Upper lobe of left lung (tissue), 6 donors: ENCODE measurements around the gene ITFG1. TPM values are rescaled to one million over a fixed set of nuclear protein-coding genes. Genes with fewer than 3 reads are reported as not detected.
"Not testable (repeated sequence)": the region's sequence is repeated elsewhere in the genome, so short reads cannot be mapped to it uniquely, and the experiment has no call there.

Source experiments
- ATAC-seq, 2 donors: fragments of 200-7000 bp; cut with Tn5 transposase; one replicate each; pipeline ENCODE4 v1.9.1; 2022; ENCODE audit warnings: mild to moderate bottlenecking in 2 of 2, moderate library complexity in 2 of 2; ENCODE audit not compliant: low FRiP score in 2 of 2
- DNase-seq, 2 donors: peaks; one replicate each; pipeline ENCODE4 v3.0.0-alpha.2; 2019 to 2020
- H3K27ac ChIP-seq, 4 donors: fragments of 200-600 bp; sonication (generic); one replicate each; pipeline ENCODE4 v1.5.1; 2016 to 2019
- H3K27me3 ChIP-seq, 4 donors: fragments of 200-600 bp; sonication (generic); one replicate each; pipeline ENCODE4 v1.5.1; 2017 to 2019
- H3K36me3 ChIP-seq, 4 donors: fragments of 200-600 bp; sonication (generic); one replicate each; pipeline ENCODE4 v1.5.1; 2016 to 2019
- H3K4me1 ChIP-seq, 4 donors: fragments of 200-600 bp; sonication (generic); one replicate each; pipeline ENCODE4 v1.5.1; 2018 to 2019
- H3K4me3 ChIP-seq, 4 donors: fragments of 200-600 bp; sonication (generic); one replicate each; pipeline ENCODE4 v1.5.1; 2017 to 2019; ENCODE audit warnings: mild to moderate bottlenecking in 2 of 4, moderate library complexity in 1 of 4
- H3K9me3 ChIP-seq, 4 donors: fragments of 200-600 bp; sonication (generic); one replicate each; pipeline ENCODE4 v1.5.1; 2018 to 2019
- EP300 ChIP-seq, 4 donors: sonication (generic); formaldehyde crosslinking; IDR thresholded peaks; one replicate each; pipeline ENCODE4 v1.5.1; 2017; ENCODE audit warnings: antibody characterized with exemption in 4 of 4, control low read depth in 2 of 4
- POLR2A ChIP-seq, 4 donors: fragments of 450-650 bp; IDR thresholded peaks; one replicate each; pipeline ENCODE4 v1.5.1; 2016 to 2017; ENCODE audit warnings: antibody characterized with exemption in 4 of 4, mild to moderate bottlenecking in 2 of 4
- POLR2AphosphoS5 ChIP-seq, 2 donors: sonication (generic); formaldehyde crosslinking; IDR thresholded peaks; one replicate each; pipeline ENCODE4 v1.5.1; 2017; ENCODE audit warnings: antibody characterized with exemption in 2 of 2
- WGBS, 2 donors: methylation state at CpG; one replicate each; pipeline ENCODE4 v1.1.5; 2017 to 2018; 5-methylcytosine and 5-hydroxymethylcytosine counted together
- total RNA-seq, 6 donors: library from RNA; depleted of rRNA in 4 of 6; stranded (reverse); fragments of >200 nt in 4 of 6; gene quantifications; one replicate each; pipeline versions ENCODE4 v1.1.0 to v1.2.1, GENCODE V29; 2016 to 2021
- TF ChIP-seq, protein P1 (sequence below), 6 experiments: fragments of 450-650 bp in 4 of 6; fragments of 200-600 bp in 2 of 6; sonication (generic) in 2 of 6; IDR thresholded peaks; one replicate each; pipeline ENCODE4 v1.5.1; 2016 to 2019; ENCODE audit warnings: antibody characterized with exemption in 6 of 6
- donor health status: DM: no; HTN: no; CAD: no; lungs with moderate emphysema.
- donor health status: DM: no; HTN: yes; CAD: no; lungs with severe emphysema.

The ITFG1 gene
- total RNA-seq, 6 donors from 2014 or later = 23.7 to 58.1 (median 43.6) TPM

DNA sequence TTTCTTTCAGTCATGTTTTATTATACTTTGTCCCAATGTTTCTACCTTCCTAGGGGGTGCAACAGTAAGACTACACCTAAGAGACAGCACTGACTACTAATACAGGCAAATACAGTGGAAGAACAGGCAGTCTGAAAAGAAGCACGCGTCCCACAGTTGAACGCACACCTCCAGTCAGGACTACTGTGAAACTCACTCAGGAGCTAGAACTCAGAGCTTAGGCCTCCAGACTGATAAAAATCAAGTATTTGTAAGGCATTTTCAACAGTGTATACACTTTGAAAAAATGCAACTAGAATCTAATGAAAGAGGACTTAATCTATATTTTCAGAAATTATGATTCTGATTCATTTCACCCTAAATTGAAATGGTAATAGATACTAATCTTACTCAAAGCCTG is 14.4 kb downstream of the ITFG1 start:
- H3K36me3 ChIP-seq = peaks cover 0 to 27% (median 7%) of the 10 kb centered on the region in 4 donors
- H3K9me3 ChIP-seq = no peaks in the 10 kb centered on the region
- TF ChIP-seq EP300 (IDR thresholded peaks at IDR 0.05) = no peak
- no peak for TF ChIP-seq POLR2AphosphoS5 (IDR thresholded peaks at IDR 0.05)
- TF ChIP-seq, protein P1, sequence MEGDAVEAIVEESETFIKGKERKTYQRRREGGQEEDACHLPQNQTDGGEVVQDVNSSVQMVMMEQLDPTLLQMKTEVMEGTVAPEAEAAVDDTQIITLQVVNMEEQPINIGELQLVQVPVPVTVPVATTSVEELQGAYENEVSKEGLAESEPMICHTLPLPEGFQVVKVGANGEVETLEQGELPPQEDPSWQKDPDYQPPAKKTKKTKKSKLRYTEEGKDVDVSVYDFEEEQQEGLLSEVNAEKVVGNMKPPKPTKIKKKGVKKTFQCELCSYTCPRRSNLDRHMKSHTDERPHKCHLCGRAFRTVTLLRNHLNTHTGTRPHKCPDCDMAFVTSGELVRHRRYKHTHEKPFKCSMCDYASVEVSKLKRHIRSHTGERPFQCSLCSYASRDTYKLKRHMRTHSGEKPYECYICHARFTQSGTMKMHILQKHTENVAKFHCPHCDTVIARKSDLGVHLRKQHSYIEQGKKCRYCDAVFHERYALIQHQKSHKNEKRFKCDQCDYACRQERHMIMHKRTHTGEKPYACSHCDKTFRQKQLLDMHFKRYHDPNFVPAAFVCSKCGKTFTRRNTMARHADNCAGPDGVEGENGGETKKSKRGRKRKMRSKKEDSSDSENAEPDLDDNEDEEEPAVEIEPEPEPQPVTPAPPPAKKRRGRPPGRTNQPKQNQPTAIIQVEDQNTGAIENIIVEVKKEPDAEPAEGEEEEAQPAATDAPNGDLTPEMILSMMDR (IDR thresholded peaks at IDR 0.05) = no peak
- no peak for TF ChIP-seq POLR2A (IDR thresholded peaks at IDR 0.05)
- DNase-seq (no peak), ATAC-seq (no peak)
- H3K4me1 ChIP-seq = peaks cover 0 to 8% (median 0%) of the 10 kb centered on the region in 4 donors
- 98 to 100% methylated on average over 3 of the region's 3 CpGs for WGBS, 2 donors
- H3K27me3 ChIP-seq = no peaks in the 10 kb centered on the region
- no peak overlapping the region for H3K4me3 ChIP-seq
- no peak overlapping the region for H3K27ac ChIP-seq

DNA sequence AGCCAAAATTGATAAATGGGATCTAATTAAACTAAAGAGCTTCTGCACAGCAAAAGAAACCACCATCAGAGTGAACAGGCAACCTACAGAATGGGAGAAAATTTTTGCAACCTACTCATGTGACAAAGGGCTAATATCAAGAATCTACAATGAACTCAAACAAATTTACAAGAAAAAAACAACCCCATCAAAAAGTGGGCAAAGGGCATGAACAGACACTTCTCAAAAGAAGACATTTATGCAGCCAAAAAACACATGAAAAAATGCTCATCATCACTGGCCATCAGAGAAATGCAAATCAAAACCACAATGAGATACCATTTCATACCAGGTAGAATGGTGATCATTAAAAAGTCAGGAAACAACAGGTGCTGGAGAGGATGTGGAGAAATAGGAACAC is 18.0 kb downstream of the ITFG1 start:
- not testable (repeated sequence) for H3K27ac ChIP-seq, DNase-seq, H3K36me3 ChIP-seq, H3K4me3 ChIP-seq, H3K27me3 ChIP-seq, H3K9me3 ChIP-seq, H3K4me1 ChIP-seq, ATAC-seq

DNA sequence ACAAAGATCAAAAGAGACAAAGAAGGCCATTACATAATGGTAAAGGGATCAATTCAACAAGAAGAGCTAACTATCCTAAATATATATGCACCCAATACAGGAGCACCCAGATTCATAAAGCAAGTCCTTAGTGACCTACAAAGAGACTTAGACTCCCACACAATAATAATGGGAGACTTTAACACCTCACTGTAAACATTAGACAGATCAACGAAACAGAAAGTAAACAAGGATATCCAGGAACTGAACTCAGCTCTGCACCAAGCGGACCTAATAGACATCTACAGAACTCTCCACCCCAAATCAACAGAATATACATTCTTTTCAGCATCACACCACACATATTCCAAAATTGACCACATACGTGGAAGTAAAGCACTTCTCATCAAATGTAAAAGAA is 20.8 kb downstream of the ITFG1 start:
- 74 to 78% methylated on average over 3 of the region's 3 CpGs for WGBS, 2 donors
- H3K4me3 ChIP-seq, H3K27me3 ChIP-seq, H3K9me3 ChIP-seq, H3K4me1 ChIP-seq, ATAC-seq, DNase-seq, H3K36me3 ChIP-seq, H3K27ac ChIP-seq: not testable (repeated sequence)

DNA sequence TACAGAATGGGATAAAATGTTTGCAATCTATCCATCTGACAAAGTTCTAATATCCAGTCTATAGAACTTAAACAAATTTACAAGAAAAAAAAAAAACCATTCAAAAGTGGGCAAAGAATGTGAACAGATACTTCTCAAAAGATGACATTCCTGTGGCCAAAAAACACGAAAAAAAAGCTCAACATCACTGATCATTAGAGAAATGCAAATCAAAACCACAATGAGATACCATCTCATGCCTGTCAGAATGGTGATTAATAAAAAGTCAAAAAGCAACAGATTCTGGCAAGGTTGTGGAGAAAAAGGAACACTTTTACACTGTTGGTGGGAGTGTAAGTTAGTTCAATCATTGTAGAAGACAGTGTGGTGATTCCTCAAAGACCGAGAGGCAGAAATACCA is 26.6 kb downstream of the ITFG1 start:
- not testable (repeated sequence) for H3K9me3 ChIP-seq, H3K36me3 ChIP-seq, H3K4me1 ChIP-seq, H3K27me3 ChIP-seq, DNase-seq, ATAC-seq, H3K4me3 ChIP-seq, H3K27ac ChIP-seq
- WGBS, 2 donors = 83 to 86% methylated on average over 2 of the region's 2 CpGs

DNA sequence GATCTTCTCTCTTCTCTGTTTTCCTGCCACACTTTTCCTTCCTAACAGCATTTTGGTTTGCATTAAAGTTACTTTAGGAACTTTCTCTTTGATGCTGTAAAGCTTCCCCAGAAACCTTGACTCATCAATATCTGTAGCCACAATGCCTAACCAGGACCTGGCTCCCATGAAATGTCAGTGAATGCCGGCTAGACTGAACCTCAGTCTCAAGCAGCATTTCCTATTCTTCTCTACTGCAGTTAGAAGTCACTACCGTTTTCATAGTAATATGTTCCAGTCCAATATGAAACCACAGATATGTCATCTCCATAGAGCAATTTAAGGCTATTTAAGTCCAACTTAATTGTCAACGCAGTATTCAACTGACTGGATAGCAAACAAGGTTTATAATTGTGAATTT is 28.9 kb downstream of the ITFG1 start:
- peaks cover 0 to 13% (median 4%) of the 10 kb centered on the region in 4 donors for H3K36me3 ChIP-seq
- H3K4me1 ChIP-seq = no peaks in the 10 kb centered on the region
- no peak for DNase-seq
- H3K9me3 ChIP-seq = no peaks in the 10 kb centered on the region
- TF ChIP-seq, protein P1 (IDR thresholded peaks at IDR 0.05) = no peak
- TF ChIP-seq POLR2AphosphoS5 (IDR thresholded peaks at IDR 0.05) = no peak
- no peak for TF ChIP-seq EP300 (IDR thresholded peaks at IDR 0.05)
- no peak for TF ChIP-seq POLR2A (IDR thresholded peaks at IDR 0.05)
- no peak for ATAC-seq
- no peaks in the 10 kb centered on the region for H3K27me3 ChIP-seq
- 83 to 85% methylated on average over 3 of the region's 3 CpGs for WGBS, 2 donors
- H3K4me3 ChIP-seq = no peak overlapping the region
- H3K27ac ChIP-seq = no peak overlapping the region

DNA sequence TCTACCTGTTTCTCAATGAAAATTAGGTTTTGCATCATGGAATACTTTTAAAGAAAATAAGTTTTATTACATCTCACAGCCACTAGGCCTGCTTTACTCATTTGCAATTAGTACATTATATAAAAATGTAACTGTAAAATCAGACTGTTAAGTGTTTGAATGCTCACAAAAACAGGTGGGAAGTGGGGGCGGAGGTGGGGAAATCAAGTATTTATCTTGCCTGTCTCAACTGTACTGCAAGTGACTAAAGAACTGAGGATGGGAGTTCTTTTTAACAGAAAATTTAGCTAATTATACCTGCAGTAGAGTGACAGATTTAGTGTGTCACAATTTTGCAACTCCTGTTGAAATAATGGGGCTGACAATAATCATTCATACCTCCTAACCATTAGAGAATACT is 34.1 kb downstream of the ITFG1 start:
- no peaks in the 10 kb centered on the region for H3K27me3 ChIP-seq

More for the DNA sequence above, 34.1 kb downstream of the ITFG1 start:
- no peaks in the 10 kb centered on the region for H3K4me1 ChIP-seq
- H3K27ac ChIP-seq = no peak overlapping the region
- TF ChIP-seq POLR2AphosphoS5 (IDR thresholded peaks at IDR 0.05) (no peak), POLR2A (IDR thresholded peaks at IDR 0.05) (no peak), EP300 (IDR thresholded peaks at IDR 0.05) (no peak)
- TF ChIP-seq, protein P1 (IDR thresholded peaks at IDR 0.05) = no peak
- H3K36me3 ChIP-seq = peaks cover 4 to 32% (median 15%) of the 10 kb centered on the region in 4 donors
- no peaks in the 10 kb centered on the region for H3K9me3 ChIP-seq
- no peak overlapping the region for H3K4me3 ChIP-seq
- no peak for DNase-seq
- no peak for ATAC-seq
- 94 to 100% methylated on average over 1 of the region's 1 CpG for WGBS, 2 donors
